Neuronal stem cell (in vitro differentiated cells): ENCODE measurements around the gene CAMKK2.

ENCODE experiments used
- DNase-seq: peaks from one replicate; pipeline ENCODE4 v3.0.0-alpha.2; 2013; ENCODE audit warnings: low spot score
- H2AFZ ChIP-seq: one replicate; pipeline ENCODE4 v1.6.1; 2013; ENCODE audit warnings: mild to moderate bottlenecking, low read length, inconsistent platforms
- H2AK5ac ChIP-seq: 2 replicates; pipeline ENCODE4 v1.6.1; 2013; ENCODE audit warnings: low read depth, mild to moderate bottlenecking, inconsistent platforms, low read length, moderate library complexity, mixed read lengths
- H2BK120ac ChIP-seq: 2 replicates; pipeline ENCODE4 v1.6.1; 2013; ENCODE audit warnings: low read depth, mild to moderate bottlenecking, inconsistent platforms, low read length, moderate library complexity, mixed read lengths
- H2BK12ac ChIP-seq: one replicate; pipeline ENCODE4 v1.6.1; 2013; ENCODE audit warnings: low read length, inconsistent platforms
- H2BK15ac ChIP-seq: 2 replicates; pipeline ENCODE4 v1.6.1; 2013; ENCODE audit warnings: mild to moderate bottlenecking, low read length, inconsistent platforms, mixed read lengths
- H2BK5ac ChIP-seq: one replicate; pipeline ENCODE4 v1.6.1; 2013; ENCODE audit warnings: inconsistent platforms, mild to moderate bottlenecking, low read length, moderate library complexity
- H3K14ac ChIP-seq: one replicate; pipeline ENCODE4 v1.6.1; 2013; ENCODE audit warnings: low read length, inconsistent platforms
- H3K18ac ChIP-seq: 2 replicates; pipeline ENCODE4 v1.6.1; 2013; ENCODE audit warnings: low read length, inconsistent platforms
- H3K23ac ChIP-seq: 2 replicates; pipeline ENCODE4 v1.6.1; 2013; ENCODE audit warnings: low read depth, mild to moderate bottlenecking, mixed read lengths, low read length, inconsistent platforms; ENCODE audit not compliant: poor library complexity
- H3K27ac ChIP-seq: replicated peaks from 3 replicates; pipeline ENCODE4 v1.5.1; 2013; ENCODE audit warnings: low read length, inconsistent platforms
- H3K27me3 ChIP-seq, 3 experiments: 2 replicates each; pipeline ENCODE4 v1.6.1; 2013; ENCODE audit warnings: low read length in 3 of 3, mild to moderate bottlenecking in 2 of 3, inconsistent platforms in 1 of 3, low read depth in 1 of 3, mixed read lengths in 1 of 3, moderate library complexity in 1 of 3; ENCODE audit not compliant: control insufficient read depth in 3 of 3, insufficient read depth in 3 of 3
- H3K36me3 ChIP-seq, 2 donors: replicated peaks in 1 of 2; 2 replicates each; pipeline ENCODE4 v1.6.1; 2013; ENCODE audit warnings: low read length in 2 of 2; ENCODE audit not compliant: control insufficient read depth in 2 of 2, insufficient read depth in 2 of 2
- H3K4ac ChIP-seq: 2 replicates; pipeline ENCODE4 v1.6.1; 2013; ENCODE audit warnings: inconsistent platforms, mild to moderate bottlenecking, low read length, moderate library complexity
- H3K4me1 ChIP-seq, 2 donors: 1 replicate in 1 of 2; 2 replicates in 1 of 2; pipeline ENCODE4 v1.6.1; 2013; ENCODE audit warnings: low read length in 2 of 2, low read depth in 1 of 2; ENCODE audit not compliant: control insufficient read depth in 2 of 2, insufficient read depth in 1 of 2
- H3K4me2 ChIP-seq: one replicate; pipeline ENCODE4 v1.6.1; 2013; ENCODE audit warnings: mild to moderate bottlenecking, low read length, inconsistent platforms; ENCODE audit not compliant: insufficient read depth, poor library complexity, severe bottlenecking
- H3K4me3 ChIP-seq, 2 donors: 2 replicates each; pipeline ENCODE4 v1.5.1; 2013; ENCODE audit warnings: low read length in 2 of 2, mild to moderate bottlenecking in 2 of 2, inconsistent platforms in 1 of 2, moderate library complexity in 1 of 2
- H3K79me1 ChIP-seq: one replicate; pipeline ENCODE4 v1.6.1; 2013; ENCODE audit warnings: low read depth, mild to moderate bottlenecking, inconsistent platforms, low read length, moderate library complexity
- H3K9ac ChIP-seq: one replicate; pipeline ENCODE4 v1.6.1; 2013; ENCODE audit warnings: mild to moderate bottlenecking, low read depth, low read length, inconsistent platforms; ENCODE audit not compliant: poor library complexity
- H3K9me3 ChIP-seq, 2 donors: replicated peaks in 1 of 2; 2 replicates each; pipeline versions ENCODE3 to v1.6.1; 2013; ENCODE audit warnings: low read length in 2 of 2, mild to moderate bottlenecking in 2 of 2, inconsistent platforms in 1 of 2, low read depth in 1 of 2, mixed read lengths in 1 of 2, moderate library complexity in 1 of 2; ENCODE audit not compliant: control insufficient read depth in 2 of 2, insufficient read depth in 1 of 2
- H4K8ac ChIP-seq: one replicate; pipeline ENCODE4 v1.6.1; 2013; ENCODE audit warnings: low read depth, mild to moderate bottlenecking, inconsistent platforms, low read length, moderate library complexity
- H4K91ac ChIP-seq: one replicate; pipeline ENCODE4 v1.6.1; 2013; ENCODE audit warnings: low read length, low read depth, mild to moderate bottlenecking, inconsistent platforms; ENCODE audit not compliant: poor library complexity
- WGBS, 2 donors: extraction: QIAGEN DNeasy Blood & Tissue Kit; methylation state at CpG; one replicate each; pipeline ENCODE4 v1.1.7; 2013; ENCODE audit warnings: missing lambda C conversion rate in 2 of 2, mixed read lengths in 1 of 2; ENCODE audit not compliant: insufficient read length in 2 of 2, insufficient replicate concordance in 1 of 2; ENCODE audit errors: extremely low coverage in 2 of 2; 5-methylcytosine and 5-hydroxymethylcytosine counted together

The CAMKK2 gene

DNA sequence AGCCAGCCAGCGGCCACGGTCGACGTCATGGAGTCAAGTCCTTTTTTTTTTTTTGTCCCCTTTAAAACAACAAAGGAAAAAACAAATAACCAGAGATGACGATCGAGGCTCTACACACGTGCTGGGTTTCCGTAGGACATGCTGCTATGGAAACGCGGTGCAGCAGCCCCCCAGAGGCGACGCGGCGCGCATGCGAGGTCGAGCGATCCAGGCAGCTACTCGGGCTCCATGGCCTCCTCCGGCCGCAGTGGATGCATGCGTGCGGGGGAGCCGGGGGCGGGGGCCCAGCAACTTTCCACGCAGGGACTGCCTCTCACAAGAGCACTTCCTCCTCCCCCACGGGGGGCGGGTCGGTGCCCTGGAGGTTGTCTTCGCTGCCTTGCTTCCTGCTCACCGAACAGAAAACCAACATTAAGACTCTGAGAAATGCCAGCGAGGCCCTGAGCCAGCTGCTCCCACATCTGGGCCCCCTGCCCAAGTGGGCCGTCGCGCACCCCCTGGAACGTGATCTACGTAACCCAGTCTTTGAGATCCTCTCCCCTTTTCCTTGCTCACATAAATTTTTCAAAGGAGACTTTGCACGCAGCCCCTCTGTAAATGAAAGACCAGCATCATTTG is 55.9 kb downstream of the CAMKK2 start:
- no peak overlapping the region for H3K14ac ChIP-seq
- H2BK5ac ChIP-seq: no peak overlapping the region
- no peaks in the 10 kb centered on the region for H3K9me3 ChIP-seq
- H3K4me2 ChIP-seq: no peak overlapping the region
- no peak overlapping the region for H2BK12ac ChIP-seq
- WGBS, 2 donors: no CpG with 5 or more reads among the region's 38 CpGs
- no peak overlapping the region for H4K8ac ChIP-seq
- no peak overlapping the region for H3K9ac ChIP-seq
- no peak overlapping the region for H2AFZ ChIP-seq
- H2BK120ac ChIP-seq: no peak overlapping the region
- H3K23ac ChIP-seq: peak overlapping the region; percentile 36
- no peaks in the 10 kb centered on the region for H3K27me3 ChIP-seq
- no peak overlapping the region for H2BK15ac ChIP-seq
- no peak overlapping the region for H3K27ac ChIP-seq
- no peak overlapping the region for H3K4ac ChIP-seq
- peak overlapping the region; percentile 35 for H2AK5ac ChIP-seq
- no peak overlapping the region for H3K4me3 ChIP-seq
- H3K4me1 ChIP-seq: peaks cover 10 to 18% of the 10 kb centered on the region in 2 donors
- H4K91ac ChIP-seq: no peak overlapping the region
- no peak for DNase-seq
- H3K18ac ChIP-seq: peak overlapping the region; percentile 65
- H3K79me1 ChIP-seq: no peaks in the 10 kb centered on the region
- H3K36me3 ChIP-seq: peaks cover 19 to 59% of the 10 kb centered on the region in 2 donors

DNA sequence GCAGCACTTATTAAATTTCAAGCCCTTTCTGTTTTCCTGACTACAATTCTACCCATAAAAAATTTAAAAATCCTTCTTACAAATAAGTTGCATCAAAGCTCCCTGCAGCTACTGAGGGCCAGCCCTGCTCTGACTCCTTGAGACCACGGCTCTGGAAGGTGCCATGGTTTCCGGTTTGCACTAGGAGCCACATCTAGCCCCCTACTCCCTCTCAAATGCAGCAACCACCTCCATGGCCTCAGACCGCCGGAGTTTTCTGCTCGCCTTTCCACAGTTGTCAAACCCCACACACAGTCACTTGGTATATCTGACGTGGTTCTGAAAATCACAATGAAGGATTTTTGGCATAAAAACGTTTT is 56.5 kb downstream of the CAMKK2 start:
- Histone ChIP-seq H4K91ac (no peak overlapping the region), H4K8ac (no peak overlapping the region), H2BK120ac (no peak overlapping the region), H3K9ac (no peak overlapping the region), H3K4me3 (no peak overlapping the region), H3K4me2 (no peak overlapping the region), H3K4ac (no peak overlapping the region), H2BK5ac (no peak overlapping the region), H2BK12ac (no peak overlapping the region), H3K79me1 (no peaks in the 10 kb centered on the region), H3K4me1 (peaks cover 10 to 18% of the 10 kb centered on the region in 2 donors), H3K23ac (no peak overlapping the region), H3K27me3 (no peaks in the 10 kb centered on the region), H3K18ac (no peak overlapping the region), H3K36me3 (peaks cover 16 to 57% of the 10 kb centered on the region in 2 donors), H2BK15ac (no peak overlapping the region), H3K27ac (no peak overlapping the region), H2AFZ (no peak overlapping the region), H2AK5ac (no peak overlapping the region), H3K9me3 (no peaks in the 10 kb centered on the region), H3K14ac (no peak overlapping the region)
- no peak for DNase-seq
- no CpG with 5 or more reads among the region's 7 CpGs for WGBS, 2 donors

DNA sequence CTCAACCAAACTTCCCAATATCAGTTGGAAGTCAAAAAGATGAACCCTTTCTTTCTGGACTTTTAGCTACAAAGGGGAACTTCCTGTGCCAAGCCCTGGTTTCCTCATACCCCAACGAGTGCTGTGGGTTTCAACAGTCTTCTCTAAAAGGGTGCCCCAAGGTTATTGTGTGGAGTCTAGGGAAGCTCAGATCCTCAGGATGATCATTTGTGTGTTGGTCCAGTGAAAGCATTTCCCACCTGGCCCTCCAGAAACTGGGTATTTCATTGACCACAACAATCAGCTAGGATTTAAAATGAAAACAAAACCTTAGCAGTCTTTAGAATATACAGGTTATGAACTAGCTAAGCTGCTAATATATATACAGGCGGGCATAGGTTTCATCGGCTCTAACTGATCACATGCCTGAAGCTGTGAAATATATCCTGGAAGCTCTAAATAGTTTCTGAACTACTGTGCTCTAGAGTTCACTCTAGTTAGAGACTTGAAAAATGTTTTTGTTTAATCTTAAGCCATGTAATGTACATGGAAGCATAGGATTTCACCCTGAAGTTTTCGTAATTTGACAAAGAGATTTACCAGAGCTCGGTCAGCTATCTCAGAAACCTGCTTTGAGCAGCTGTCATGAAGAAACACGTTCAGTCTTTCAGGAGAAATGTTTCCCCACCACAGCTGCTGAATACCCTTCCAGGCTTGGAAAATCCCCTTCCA is 57.0 kb downstream of the CAMKK2 start:
- no peak overlapping the region for H2BK5ac ChIP-seq
- H3K79me1 ChIP-seq: no peaks in the 10 kb centered on the region
- no peak overlapping the region for H3K4me3 ChIP-seq
- H3K4me1 ChIP-seq: peaks cover 10 to 18% of the 10 kb centered on the region in 2 donors
- no peak overlapping the region for H3K14ac ChIP-seq
- no peak overlapping the region for H3K18ac ChIP-seq
- H4K91ac ChIP-seq: no peak overlapping the region
- no peak overlapping the region for H2AK5ac ChIP-seq
- H3K36me3 ChIP-seq: peaks cover 13 to 52% of the 10 kb centered on the region in 2 donors
- no peak overlapping the region for H3K9ac ChIP-seq
- H2BK15ac ChIP-seq: no peak overlapping the region
- H2AFZ ChIP-seq: no peak overlapping the region
- H3K27ac ChIP-seq: no peak overlapping the region
- H3K9me3 ChIP-seq: no peaks in the 10 kb centered on the region
- no peak overlapping the region for H3K23ac ChIP-seq
- no peak overlapping the region for H2BK120ac ChIP-seq
- no peak overlapping the region for H3K4me2 ChIP-seq
- no peak overlapping the region for H2BK12ac ChIP-seq
- H4K8ac ChIP-seq: no peak overlapping the region
- DNase-seq: no peak
- H3K4ac ChIP-seq: no peak overlapping the region
- no CpG with 5 or more reads among the region's 6 CpGs for whole genome bisulfite sequencing, 2 donors
- H3K27me3 ChIP-seq: no peaks in the 10 kb centered on the region

DNA sequence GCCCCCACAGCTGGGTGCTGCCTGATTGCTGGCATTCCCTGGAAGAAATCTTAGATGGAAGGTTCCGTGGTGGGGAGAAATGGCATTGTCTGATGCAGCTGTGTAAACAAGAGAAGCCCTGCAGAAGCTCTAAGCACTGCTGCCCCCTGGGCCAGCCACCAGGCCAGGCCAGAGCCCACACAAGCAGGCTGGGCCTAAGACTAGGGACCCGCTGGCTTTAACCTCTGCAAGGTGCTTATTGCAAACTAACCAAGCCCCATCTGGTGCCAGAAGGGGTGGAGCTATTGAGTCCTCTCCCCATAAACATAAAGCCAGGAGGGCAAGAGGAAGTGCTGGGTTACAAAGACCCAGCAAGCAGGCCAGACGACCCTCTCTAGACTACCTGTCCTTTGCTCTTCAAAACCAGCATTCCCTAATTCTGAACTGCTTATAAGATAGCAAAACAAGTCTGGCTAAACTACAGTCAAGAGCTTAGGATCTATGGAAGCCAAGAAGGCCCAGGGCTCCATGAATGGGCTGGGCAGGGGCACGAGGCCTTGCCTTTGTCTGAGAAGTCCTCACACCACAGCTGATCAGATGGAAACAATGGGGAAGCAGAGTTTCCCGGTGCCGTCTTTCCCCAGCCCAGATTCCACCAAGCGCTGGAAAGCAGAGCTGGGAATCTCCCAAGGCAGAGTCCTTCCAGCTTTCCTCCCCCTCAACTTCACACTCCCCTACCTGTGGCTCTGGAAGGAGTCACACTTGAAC is 57.7 kb downstream of the CAMKK2 start:
- H4K8ac ChIP-seq: no peak overlapping the region
- DNase-seq: no peak
- WGBS, 2 donors: no CpG with 5 or more reads among the region's 7 CpGs
- no peak overlapping the region for H2BK15ac ChIP-seq
- no peaks in the 10 kb centered on the region for H3K9me3 ChIP-seq
- no peak overlapping the region for H4K91ac ChIP-seq
- H2AK5ac ChIP-seq: no peak overlapping the region
- peak overlapping the region; percentile 33 for H3K27ac ChIP-seq
- no peak overlapping the region for H2BK120ac ChIP-seq
- no peak overlapping the region for H3K4me2 ChIP-seq
- no peak overlapping the region for H3K9ac ChIP-seq
- no peaks in the 10 kb centered on the region for H3K79me1 ChIP-seq
- H2BK5ac ChIP-seq: no peak overlapping the region
- H3K18ac ChIP-seq: peak overlapping the region; percentile 5
- H3K27me3 ChIP-seq: no peaks in the 10 kb centered on the region
- no peak overlapping the region for H2BK12ac ChIP-seq
- peaks cover 11 to 46% of the 10 kb centered on the region in 2 donors for H3K36me3 ChIP-seq
- peak overlapping the region; percentile 2 for H2AFZ ChIP-seq
- no peak overlapping the region for H3K14ac ChIP-seq
- peaks cover 10 to 18% of the 10 kb centered on the region in 2 donors for H3K4me1 ChIP-seq
- H3K4ac ChIP-seq: no peak overlapping the region
- H3K4me3 ChIP-seq: no peak overlapping the region
- H3K23ac ChIP-seq: no peak overlapping the region
